CD4-positive, alpha-beta T cell treated with Interleukin-6 for 4 hours (primary cell): Measurements from ENCODE around the gene KCNB1.

ENCODE experiments used
- DNase-seq: peaks from one replicate; pipeline ENCODE4 v3.0.0-alpha.2; 2020; ENCODE audit warnings: mixed read lengths

Gene KCNB1

DNA sequence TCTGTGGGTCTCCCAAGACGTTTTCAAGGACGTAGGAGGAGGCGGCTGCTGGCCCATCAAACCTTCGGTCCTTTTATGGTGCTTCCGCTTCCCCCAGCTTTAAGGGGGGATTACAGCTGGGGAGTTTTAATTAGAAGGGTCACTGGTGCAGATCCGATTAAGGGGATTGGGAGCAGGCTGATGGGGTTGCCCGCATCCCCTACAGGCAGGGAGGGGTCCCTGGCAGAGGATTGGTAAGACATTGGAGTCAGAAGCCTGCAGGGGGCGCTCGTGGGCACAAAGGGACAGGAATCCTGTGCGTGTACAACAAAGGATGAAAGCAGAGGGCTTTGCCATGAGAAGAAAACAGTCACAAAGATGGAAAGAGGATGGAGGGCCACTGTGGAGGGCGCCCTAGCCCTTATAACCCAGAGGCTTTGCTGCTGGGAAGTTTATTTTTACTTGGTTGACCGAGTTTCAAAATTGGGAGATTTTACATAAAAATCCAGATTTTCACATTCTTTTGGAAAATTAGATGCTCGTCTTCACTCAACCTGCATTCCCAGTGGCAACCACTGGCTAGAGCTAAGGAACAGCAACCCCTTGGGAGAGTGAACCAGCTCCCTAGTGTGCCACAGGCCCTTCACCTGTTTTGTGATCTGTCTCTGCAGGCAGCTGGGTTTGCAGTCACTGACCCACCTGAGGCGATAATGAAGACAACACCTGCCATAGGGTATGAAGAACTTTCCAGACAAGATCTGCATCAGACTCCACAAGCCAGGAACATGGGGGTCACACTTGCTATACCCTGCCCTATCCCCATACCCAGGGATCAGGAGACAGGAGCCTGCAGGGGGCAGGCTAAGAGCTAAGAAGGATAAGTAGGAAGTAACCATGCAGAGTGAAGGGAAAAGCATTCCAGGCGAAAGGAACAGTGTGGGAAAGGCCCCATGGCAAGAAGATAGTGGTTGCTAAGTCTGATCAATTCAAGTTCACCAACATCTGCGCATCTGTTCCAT, 97.7 kb downstream of the KCNB1 start:
- DNase-seq: peak; percentile 67

DNA sequence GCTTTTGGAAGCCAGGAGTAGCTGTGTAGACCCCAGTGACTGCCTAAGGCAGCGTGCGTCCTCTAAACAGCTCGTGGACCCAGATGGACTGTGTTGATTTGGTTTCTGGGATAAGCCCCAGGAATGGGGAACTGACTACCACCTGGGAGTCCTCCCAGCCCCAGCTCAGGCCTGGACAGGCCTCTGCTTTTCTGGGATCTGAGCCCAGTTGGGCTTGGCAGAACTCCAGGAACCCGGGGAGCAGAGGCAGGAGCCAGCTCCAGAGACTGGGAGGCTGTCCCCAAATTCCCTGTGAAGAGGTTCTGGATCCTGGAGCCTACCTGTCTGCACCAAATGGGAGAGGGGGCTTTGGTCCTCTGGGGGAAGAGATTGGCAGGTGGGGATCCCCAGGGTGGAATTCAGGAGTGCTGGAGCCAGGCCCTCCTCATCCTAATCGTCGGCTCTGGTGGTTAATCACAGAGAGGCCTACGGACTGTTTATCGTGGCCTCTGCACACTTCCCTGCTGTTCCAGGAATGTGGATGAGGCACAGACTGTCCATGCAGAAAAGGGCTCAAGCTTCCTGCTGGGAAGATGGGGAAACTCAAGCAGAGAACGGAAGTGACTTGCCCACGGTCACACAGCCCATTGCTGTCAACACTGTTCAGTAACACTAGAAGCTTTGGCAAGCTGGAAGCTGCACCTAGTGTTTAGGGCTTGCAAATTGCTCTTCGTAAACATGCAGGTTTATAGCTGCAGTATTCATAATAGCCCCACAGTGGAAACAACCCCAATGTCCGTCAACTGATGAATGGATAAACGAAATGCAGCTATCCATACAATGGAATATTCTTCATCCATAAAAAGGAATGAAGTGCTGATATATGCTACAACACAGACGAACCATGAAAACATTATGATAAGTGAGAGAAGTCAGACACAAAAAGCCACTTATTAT, 100.6 kb downstream of the KCNB1 start:
- DNase-seq: no peak

DNA sequence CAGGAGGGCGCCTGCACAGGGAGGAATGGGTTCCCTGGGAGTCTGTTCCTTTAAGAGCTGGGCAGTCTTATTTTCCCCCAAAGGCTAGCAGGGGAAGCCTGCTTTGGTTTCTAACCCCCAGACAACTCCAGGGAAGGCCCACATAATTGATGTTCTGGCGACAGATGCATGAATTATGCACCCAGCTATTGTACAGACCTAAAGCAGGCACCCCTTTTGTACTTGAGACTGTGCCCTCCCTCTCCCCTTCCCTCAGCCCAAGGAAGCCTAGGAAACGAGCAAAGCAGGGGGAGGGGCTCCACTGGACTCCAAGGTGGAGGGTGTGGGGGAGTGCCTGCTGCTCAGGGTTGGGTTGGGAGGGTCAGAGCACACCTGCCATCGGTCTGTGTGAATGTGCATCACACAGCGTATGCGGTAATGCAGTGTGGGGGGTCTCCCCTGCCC, 102.1 kb downstream of the KCNB1 start:
- no peak for DNase-seq

DNA sequence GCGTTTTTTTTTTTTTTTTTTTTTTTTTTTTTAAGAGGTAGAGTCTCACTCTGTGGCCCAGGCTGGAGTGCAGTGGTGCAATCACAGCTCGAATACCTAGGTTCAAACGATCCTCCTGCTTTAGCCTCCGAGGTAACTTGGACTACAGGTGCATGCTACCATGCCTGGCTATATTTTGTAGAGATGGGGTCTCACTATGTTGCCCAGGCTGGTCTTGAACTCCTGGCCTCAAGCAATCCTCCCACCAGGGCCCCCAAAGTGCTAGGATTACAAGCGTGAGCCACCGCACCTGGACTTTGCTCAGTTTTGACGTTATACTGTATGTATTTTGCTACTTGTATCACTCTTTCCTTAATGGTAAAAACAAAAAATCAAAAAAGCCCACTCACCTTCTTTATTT, 103.1 kb downstream of the KCNB1 start:
- no peak for DNase-seq

DNA sequence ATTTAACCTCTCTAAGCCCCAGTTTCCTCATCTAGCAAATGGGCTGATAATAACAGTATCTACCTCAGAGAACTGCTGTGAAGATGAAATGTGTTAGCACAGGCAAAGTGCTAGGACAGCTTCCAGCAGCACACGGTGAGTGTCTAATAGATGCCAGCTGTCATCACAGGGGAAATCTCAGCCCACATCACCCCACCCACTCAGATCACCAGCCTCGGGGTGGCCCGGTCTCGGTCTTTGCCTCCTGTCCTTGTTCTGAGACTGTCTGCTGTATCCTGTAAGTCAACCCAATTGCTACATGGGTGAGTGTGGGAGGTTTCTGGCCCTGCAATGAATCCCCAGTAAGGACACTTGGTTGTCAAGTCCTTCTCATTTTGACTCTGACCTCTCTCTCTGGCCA, 105.1 kb downstream of the KCNB1 start:
- no peak for DNase-seq

DNA sequence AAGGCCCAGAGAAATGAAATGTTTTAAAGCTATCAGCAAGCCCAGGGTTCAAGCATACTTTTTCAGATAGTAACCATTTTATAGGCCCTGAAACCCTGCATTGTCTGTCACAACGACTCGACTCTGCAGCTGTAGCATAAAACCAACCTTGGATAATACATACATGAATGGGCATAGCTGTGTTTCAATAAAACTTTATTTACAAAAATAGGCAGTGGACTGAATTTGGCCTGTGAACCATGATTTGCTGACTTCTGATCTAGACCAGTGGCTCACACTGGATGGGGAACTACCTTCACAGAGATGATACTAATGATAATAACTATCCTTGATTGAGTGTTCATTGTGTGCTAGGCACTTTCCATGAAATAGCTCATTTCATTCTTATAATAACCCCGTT, 107.3 kb downstream of the KCNB1 start:
- DNase-seq: no peak

DNA sequence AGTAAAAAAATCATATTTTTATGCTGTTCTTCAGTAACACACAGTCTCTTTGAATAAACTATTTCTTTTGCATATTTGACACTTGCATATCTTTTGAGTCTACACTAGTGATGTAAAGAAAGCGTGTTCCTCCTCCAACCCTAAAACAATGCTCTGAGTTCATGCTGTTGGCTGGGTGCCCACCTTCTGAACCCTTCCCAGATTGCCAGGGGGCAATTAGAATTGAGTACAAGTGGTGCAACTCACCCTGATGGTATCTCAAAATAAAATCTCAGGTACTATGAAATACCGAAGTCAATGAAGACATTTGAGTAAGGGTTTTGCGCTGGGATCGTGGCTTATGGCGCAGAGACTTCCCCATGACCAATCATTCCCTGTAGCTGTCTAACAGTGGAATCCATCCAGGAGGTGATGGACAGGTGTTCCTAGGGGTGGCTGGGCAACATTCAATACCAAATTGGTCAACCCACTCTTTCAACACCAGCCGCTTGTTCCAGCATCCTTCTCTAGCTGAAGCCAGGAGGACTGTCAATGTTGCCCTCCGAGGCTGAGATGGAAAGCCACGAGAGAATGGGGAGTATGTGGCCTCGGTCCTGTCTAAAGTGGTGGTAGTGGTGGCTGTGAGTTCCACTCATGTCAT, 110.3 kb downstream of the KCNB1 start:
- no peak for DNase-seq

DNA sequence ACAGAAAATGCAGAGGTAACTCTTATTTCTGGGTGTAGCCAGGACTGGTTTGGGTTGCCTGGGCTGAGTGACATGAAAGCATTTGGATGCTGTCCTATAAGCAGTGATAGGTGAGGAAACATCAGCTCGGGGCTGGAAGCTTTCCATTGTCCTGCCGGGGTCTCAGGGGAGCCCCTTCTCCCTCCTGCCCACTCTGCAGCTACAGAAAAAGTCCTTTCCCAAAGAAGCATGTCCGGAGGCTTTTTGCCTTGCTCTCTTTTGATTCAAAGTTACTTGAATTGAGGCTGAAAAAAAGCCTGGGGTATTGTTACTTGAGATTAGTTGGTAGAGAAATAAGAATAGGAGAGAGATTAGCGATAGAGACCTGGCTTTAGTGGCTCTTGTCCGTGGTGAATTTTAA, 113.9 kb downstream of the KCNB1 start:
- DNase-seq: no peak

DNA sequence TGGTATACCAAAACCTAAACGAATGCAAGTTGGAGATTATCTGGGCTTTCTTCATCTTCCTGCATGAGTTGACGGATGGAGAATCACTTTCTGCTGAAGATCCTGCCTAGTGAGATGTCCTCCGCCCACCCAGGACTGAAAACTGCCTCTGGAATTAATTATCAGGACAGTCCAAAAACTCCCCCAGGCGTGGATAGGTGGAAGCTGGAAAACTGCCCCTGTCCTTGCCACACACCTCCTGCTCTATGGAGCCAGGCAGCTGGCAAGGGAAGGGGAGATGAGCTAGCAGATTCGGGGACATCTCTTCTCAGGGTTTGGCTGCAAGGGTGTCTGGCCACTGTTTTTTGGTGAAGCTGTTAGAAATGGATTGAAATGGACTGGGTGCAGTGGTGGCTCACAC, 115.4 kb downstream of the KCNB1 start:
- DNase-seq: no peak

DNA sequence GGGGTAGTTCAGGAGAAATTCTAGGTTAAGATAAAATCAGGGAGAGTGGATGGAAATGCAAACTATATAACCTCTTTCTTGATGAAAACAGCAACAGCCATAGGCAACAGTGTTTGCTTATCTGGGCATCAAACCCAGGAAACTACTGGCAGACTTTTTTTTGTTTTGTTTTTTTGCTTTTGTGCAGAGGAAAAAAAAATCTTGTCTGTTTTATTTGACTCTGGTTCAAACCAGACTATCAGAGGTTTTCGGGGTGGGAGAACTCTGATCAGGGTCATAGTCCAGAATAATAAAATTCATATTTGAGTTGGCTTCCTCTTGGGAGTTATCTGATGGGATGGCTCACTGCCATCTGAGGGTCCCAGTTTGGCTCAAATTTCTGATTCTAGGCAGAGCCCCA, 115.8 kb downstream of the KCNB1 start:
- DNase-seq: no peak

DNA sequence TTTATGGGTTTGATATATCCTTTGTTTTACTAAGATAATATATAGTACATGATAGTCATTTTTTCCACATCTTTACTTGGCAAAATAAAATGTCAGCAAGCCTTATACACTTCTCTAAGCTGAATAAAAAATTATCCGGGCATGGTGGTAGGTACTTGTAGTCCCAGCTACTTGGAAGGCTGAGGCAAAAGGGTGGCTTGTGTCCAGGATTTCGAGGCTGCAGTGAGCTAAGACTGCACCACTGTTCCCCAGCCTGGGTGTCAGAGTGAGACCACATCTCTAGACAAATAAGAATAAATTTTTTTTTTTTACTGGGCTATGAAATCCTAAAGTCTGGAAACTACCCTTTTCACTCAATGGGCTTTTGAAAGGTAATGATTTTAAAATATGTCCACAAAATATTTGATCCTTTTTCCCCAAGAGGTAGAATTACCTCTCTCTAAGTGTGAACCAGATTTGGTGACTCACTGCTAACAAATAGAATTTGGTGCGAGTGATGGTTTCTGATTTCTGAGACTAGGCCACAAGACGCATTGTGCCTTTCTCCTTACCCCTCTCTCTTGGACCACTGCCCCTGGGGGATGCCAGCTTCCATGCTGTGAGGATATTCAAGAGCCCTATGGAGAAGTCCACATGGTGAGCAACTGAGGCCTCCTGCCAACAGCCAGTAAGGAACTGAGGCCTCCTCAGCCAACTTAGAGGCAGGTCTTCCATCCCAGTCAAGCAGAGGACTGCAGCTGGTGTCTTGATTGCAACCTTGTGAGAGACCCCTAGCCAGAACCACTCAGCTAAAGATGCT, 120.4 kb downstream of the KCNB1 start:
- no peak for DNase-seq

DNA sequence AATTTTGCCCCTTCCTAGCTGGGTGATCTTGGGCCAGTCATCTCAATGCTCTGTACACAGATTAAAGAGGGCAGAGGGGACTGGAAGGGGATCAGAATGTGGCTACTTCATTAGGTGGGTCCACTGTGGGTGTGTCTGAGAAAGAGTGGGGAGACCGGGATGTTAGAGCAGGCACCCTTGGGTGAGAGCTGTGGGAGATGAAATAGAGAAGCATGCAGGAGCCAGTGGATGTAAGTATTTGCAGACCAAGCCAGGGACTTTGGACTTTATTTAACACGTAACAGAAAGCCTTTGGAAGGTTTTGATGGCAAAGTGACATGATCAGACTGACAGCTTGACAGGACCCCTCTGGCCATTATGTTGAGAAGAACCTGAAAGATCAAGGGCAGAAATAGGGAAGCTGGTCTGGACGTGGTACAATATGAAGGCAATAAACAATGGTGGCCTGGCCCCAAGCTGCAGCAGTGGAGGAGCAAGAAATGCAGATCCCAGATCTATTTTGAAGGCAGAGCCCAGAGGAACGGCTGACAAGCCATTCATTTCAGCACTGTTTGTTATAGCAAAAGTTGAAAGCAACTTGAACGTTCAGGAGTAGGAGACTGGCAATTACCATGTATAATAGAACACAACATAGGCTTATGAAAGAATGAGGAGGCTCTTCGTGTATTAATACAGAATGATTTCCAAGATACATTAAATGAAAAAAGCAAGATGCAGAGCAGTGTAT, 122.1 kb downstream of the KCNB1 start:
- no peak for DNase-seq

DNA sequence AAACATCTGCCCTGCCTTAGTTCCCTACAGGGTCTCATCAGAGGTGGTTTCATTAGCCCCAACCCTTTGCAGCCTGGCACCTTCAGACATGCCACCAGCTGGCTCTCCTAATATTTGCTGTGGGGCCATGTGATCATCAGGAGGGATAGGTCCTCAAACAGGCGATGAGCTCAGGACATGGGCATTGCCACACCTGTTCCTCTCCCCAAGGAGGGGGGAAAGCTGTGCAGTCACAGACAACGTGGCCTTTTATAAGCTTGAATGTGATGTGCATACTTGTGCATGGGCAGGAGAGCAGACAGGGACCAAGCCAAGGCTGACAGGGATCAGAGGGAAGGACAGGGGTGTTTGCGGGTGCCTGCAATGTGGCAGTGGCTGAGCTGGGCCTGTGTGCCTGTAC, 125.8 kb downstream of the KCNB1 start:
- DNase-seq: no peak

DNA sequence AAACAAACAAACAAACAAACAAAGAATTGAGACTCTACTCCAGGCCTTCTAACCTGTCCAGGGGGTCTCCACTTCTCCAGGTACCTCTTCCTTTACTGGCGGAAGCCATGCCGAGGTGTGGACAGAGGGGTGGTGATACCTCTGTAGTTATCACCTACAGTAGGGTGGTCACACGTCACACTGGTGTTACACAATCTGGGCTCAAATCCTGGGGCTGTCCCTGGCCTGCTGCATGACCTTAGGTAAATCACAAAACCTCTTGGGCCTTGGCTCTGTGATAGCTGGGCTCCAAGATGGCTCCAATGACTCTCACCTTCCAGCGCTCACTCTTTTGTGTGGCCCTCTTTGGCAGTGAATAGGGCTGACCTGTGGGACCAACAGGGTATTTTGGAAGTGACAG, 127.8 kb downstream of the KCNB1 start:
- DNase-seq: no peak

DNA sequence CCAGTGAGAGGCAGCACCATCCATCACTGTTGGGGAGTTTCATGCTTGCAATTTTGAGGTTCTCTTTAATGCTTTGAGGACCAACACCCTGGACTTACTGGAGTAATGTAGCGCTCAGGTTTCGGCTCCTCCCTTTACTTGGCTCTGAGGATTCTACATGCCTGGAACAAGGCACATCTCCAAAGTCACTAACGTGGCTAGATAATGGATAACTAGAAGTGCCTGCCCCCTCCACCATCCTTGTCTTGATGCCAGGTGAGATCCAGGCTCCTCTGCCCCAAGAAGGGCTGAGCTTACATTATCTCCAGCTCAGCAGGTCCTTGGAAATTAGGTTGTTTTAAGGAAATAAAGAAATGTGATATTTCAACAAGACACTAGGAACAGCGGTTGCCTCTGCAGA, 129.1 kb downstream of the KCNB1 start:
- no peak for DNase-seq

DNA sequence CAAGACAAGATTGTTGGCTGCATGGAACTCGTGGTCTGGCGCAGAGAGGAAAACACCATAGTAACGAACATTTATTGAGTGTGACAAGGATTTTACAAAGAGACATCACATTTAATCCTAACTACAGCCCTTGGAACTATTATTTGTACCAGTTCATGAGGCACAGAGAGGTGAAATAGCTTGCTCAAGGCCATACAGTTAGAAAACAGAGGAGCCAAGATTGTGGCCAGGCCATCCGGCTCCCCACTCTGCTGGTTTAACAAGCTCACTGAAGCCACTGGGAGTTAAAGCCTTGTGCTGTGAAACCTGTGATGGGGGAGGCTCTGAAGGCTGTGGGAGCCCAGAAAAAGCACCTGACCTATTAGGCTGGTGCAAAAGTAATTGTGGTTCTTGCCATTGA, 129.7 kb downstream of the KCNB1 start:
- no peak for DNase-seq

DNA sequence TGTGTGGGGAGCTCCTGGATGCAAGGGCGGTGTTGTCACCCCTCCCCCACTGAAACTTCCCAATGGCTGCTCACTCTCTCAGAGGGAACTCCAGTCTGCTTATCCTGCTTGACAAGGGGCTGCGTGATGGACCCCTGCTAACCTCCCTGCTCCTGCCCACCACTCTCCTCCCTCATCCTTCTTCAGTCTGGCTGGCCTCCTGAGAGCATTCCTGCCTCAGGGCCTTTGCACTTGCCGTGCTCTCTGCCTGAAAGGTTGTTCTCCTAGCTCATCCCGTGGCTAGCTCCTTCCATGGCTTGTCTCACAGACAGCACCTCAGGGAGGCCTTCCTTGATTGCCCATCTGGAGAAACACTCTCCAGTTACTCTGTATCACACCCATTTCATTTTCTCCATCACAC, 130.7 kb downstream of the KCNB1 start:
- no peak for DNase-seq

DNA sequence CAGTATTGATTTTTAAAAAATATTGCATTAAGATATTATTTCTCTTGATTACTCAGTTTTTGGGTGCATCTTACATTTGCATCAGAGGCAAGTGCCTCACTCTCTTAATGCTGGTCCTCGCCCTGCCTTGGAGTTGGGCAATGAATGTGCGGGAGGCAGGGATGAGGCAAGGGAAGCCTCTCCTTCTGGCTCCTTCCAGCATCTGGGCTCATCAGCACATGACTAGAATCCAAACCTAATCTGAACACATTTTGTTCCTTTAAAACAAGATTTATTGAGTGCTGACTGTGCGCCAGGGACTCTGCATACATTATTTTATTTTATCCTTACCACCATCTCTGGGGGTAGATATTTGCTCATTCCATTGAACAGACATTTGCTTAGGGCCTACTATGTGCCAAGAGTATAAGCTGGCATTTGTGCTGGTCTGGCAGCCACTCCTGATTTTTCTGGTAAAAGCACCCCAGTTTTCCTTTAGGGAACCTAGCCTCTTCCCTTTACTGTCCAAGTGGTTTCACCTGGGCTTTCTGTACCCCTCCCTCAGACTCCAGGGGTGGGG, 132.7 kb downstream of the KCNB1 start:
- no peak for DNase-seq

DNA sequence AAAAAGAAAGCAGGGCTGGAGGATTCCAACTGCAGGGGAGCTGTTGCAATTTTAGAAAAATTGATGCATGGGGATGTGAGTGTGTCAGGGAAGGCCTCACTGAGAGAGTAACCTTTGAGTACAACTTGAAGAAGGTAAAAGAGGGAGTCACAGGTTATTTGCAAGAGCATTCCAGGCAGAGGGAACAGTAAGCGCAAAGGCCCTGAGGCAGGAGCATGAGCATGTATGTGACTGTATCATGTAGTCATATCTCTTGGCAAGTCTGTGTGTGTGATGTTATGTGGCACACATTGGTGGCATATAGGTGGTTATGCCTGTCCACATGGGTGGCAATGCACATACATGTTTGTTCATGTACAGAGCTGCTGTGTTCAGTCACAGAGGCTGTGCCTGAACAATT, 133.4 kb downstream of the KCNB1 start:
- DNase-seq: no peak

DNA sequence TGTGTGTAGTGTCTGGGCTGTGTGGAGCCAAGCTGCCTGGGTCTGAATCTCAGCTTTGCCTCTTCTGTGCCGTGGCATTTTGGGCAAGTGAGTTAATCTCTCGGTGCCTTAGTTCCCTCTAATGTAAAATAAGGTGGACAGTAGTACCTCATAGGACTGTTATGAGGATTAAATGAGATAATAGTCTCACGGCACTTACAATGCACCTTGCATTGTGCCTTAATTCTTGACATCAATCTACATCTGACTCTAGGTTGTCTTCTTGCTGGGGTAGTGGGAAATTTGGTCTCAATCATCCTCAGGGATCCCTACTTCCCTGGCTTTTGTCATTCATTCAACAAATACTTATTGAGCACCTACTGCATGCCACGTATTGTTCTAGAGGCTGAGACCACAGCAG, 133.9 kb downstream of the KCNB1 start:
- no peak for DNase-seq

DNA sequence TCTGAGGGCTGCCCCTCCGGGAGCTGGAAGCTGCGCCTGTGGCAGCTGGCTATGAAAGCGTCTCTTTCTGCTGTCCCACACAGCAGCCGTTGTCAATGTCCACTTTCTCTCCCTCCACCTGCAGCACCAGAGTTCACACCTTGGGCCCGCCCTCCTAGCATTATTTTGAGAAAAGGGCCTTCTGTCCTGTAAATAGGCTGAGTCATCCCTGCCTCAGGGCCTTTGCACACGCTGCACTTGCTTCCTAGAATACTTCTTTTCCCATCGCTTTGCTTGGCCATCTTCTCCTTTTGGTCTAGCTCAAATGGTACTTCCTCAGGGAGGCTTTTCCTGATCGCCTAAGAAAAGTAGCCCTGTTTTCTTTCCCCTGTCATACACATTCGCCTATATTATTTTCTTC, 135.3 kb downstream of the KCNB1 start:
- no peak for DNase-seq
